Activated naive CD8-positive, alpha-beta T cell treated with anti-CD3 and anti-CD28 coated beads, Interleukin-2, amount 50 U/mL, for 16 hours (primary cell): ENCODE results near the gene PRSS50.

Source experiments
- DNase-seq: peaks from one replicate; pipeline ENCODE4 v3.0.0-alpha.2; 2020; ENCODE audit warnings: low read depth, low spot score

The PRSS50 gene

GRCh38 chr3:46670000-46670890 lies 47.4 kb downstream of the PRSS50 start:
- DNase-seq, result no peak

GRCh38 chr3:46669191-46669999 lies 48.3 kb downstream of the PRSS50 start:
- no peak for DNase-seq

GRCh38 chr3:46668591-46668990 lies 49.1 kb downstream of the PRSS50 start:
- DNase-seq, result no peak

DNA sequence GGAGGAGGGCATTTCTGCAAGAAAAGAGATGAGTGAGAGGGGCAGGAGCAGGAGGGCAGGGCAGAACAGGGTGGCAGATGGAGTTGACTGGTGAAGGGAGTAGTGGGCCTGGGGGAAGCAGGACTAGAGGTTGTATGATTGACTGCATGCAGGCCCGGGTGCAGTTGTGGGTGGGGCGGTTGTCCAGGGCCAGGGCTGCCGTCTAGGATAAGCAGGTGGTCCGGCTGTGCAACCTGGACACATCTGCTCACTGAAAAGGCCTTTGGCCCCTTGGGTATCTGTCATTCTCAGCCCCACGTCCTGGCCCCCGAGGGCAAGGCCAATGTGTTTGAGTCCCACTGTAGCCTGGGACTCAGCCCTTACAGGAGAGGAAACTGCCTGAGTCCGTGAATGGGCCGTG lies 49.6 kb downstream of the PRSS50 start:
- no peak for DNase-seq

GRCh38 chr3:46667657-46668056 lies 50.0 kb downstream of the PRSS50 start:
- DNase-seq, result no peak

DNA sequence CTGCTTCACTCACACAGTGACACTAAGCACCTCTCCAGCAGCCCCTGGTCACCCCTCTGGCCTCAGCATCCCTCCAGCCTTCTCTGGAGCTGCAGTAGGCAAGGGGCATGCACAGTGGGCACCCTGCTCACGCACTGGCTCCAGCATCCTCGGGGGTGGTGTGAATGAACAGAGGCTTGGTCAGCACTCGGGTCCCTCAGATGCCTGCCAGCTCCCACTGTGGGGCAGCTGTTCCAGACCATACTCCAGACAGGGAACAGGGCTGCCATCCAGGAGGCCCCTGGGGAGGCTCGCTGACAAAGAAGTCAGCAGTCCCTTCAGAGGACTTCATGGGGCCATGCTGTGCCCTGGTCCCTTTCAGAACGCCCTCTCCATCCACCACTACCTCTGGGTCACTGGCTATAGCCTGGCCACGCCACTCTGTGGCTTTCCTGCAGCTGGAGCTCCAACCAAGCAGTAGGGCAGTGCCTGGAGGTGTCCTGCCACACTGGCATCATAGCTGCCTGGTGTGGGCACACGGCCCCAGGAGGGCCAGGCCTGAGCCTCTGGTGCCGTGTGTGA lies 50.5 kb downstream of the PRSS50 start:
- no peak for DNase-seq

GRCh38 chr3:46666453-46666845 lies 51.2 kb downstream of the PRSS50 start:
- no peak for DNase-seq

- DNase-seq, result no peak
Observed at GRCh38 chr3:46665763-46666452, 51.8 kb downstream of the PRSS50 start.

DNA sequence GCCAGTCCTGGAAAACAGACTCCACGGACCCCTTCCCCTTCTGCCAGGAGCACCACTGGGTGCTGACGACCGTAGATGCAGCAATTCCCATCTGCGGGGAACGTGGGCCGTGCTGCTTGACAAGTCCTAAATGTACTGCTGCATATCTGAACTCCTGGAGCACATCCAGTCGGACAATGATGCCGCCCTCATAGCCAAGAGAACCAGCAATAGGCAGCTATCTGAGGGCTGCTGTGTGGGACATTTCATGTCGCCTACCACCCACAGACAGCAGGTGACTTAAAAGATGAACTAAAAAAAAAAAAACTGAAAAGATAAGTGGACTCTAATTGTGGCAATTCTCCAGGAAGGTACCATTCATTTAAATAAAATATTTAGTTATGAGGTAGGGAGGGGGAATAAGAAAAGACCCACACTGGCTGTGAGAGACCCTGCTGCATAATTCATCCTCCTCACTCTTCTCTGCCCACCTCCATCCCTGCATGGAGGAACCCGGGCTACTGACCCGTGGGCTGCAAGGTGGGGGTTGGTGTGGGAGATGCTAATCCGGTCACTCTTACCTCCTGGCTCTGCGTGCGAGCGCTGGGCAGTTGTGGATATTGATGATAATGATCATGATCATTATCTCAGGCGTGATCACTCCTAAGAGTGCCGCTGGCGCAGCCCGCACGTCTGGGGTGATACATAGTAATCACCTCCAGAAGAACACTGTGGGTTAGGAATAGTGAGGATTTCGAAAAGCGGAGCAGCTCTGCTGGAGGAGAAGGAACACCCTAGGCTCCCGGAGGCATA lies 52.5 kb downstream of the PRSS50 start:
- DNase-seq, result no peak

DNA sequence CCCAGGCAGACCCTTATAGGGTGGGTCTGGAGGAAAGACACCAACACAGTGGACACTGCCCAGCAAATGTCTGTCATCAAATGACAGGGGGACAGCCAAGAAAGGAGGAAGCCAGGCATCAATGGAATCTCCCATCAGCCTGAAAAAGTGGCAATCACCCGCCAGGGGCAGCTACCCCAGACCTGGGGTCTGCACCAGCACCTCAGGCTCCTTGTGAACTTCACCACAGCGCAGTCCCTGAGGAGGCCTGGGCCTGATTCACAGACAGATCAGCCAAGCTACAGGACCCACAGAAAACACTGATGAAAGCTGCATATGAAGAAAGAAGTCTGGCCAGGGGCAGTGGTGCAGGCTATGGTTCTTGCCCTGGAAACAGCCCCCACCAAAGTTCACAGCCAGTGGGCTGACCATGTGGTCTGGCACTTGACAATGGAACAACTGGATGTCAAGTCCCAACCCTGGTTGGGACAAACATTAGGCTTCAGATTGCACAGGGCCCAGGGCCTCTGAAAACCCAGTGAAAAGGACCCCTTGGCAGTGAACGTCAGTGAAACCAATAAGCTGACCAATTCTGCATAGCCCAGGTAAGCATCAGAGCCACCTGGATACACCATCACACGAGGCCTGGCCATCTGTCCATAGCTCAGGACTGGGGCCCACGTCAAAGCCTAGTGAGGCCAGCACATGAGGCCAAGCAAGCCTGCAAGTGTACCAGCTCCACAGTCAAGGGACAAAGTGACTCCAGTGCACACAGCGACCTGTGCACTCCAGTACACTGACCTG lies 53.3 kb downstream of the PRSS50 start:
- DNase-seq, result no peak

DNA sequence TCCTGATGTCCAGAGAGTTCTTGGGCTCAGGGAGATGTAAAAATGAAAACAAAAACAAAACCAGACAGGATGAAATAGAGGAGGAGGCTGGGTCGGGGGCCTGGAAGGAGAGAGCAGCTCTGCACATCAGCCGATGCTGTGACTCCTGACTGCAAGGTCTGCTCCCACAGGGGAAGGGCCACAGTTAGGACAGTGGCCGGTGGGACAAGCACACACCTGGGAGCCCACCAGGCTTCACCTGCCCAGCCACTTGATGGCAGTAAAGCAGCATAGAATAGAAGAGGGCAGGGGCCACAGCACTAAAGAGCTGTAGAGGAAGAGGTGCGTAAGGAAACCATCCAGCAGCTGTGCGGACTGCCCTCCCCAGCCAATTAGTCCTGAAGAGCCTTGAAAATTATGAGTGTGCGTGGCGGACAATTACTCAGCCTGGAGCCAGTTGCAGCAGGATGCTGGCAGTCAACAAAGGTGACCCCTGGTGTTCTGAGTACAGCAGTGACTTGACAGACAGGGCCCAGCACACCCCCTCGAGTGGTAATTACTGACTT lies 54.0 kb downstream of the PRSS50 start:
- no peak for DNase-seq

- DNase-seq, result no peak
Observed at GRCh38 chr3:46662771-46663551, 54.7 kb downstream of the PRSS50 start.
